MM.1S (cell line): ENCODE data around the gene ZNF106.
A peak's percentile ranks its signal among the peaks of the same experiment; 100 is the strongest.

Experiments
- DNase-seq: peaks from one replicate; pipeline ENCODE4 v3.0.0-alpha.2; 2015
- H2AFZ ChIP-seq: fragments of 300-600 bp; sonication (generic); 2 replicates; pipeline ENCODE4 v1.6.0; 2016; ENCODE audit warnings: antibody characterized with exemption, low read length
- H3F3A ChIP-seq: fragments of 300-600 bp; sonication (generic); 2 replicates; pipeline ENCODE4 v1.6.1; 2016; ENCODE audit warnings: mild to moderate bottlenecking, antibody characterized with exemption, low read length, moderate library complexity, mixed read lengths; ENCODE audit not compliant: insufficient read depth
- H3K27ac ChIP-seq: fragments of 300-600 bp; sonication (generic); 2 replicates; pipeline ENCODE4 v1.5.1; 2016; ENCODE audit warnings: mild to moderate bottlenecking, low read length
- H3K27me3 ChIP-seq: fragments of 300-600 bp; sonication (generic); replicated peaks from 2 replicates; pipeline ENCODE4 v1.6.0; 2016; ENCODE audit warnings: low read length; ENCODE audit not compliant: insufficient read depth
- H3K36me3 ChIP-seq: fragments of 300-600 bp; sonication (generic); replicated peaks from 2 replicates; pipeline ENCODE4 v1.6.1; 2016; ENCODE audit warnings: mild to moderate bottlenecking, low read length, mixed read lengths; ENCODE audit not compliant: insufficient read depth
- H3K4me1 ChIP-seq: fragments of 300-600 bp; sonication (generic); 2 replicates; pipeline ENCODE4 v1.6.1; 2016; ENCODE audit warnings: low read length, mixed read lengths
- H3K4me2 ChIP-seq: fragments of 300-600 bp; sonication (generic); 2 replicates; pipeline ENCODE4 v1.6.0; 2016; ENCODE audit warnings: low read depth, low read length
- H3K4me3 ChIP-seq: fragments of 300-600 bp; sonication (generic); 2 replicates; pipeline ENCODE4 v1.5.1; 2016; ENCODE audit warnings: low read length, mixed read lengths
- H3K79me2 ChIP-seq: fragments of 300-600 bp; sonication (generic); 2 replicates; pipeline ENCODE4 v1.6.1; 2016; ENCODE audit warnings: mixed run types, low read length, mixed read lengths
- H3K9ac ChIP-seq: fragments of 300-600 bp; sonication (generic); 2 replicates; pipeline ENCODE4 v1.6.1; 2016; ENCODE audit warnings: low read length, mixed read lengths
- H3K9me2 ChIP-seq: fragments of 300-600 bp; sonication (generic); replicated peaks from 2 replicates; pipeline ENCODE4 v1.6.1; 2016; ENCODE audit warnings: mild to moderate bottlenecking, low read length, mixed read lengths; ENCODE audit not compliant: insufficient read depth
- H3K9me3 ChIP-seq: fragments of 300-600 bp; sonication (generic); replicated peaks from 2 replicates; pipeline ENCODE4 v1.6.1; 2016; ENCODE audit warnings: mild to moderate bottlenecking, low read length, mixed read lengths; ENCODE audit not compliant: insufficient read depth
- H4K20me1 ChIP-seq: fragments of 300-600 bp; sonication (generic); 2 replicates; pipeline ENCODE4 v1.6.1; 2016; ENCODE audit warnings: mild to moderate bottlenecking, low read length, moderate library complexity, mixed read lengths; ENCODE audit not compliant: insufficient read depth
- EZH2 ChIP-seq: fragments of 300-600 bp; sonication (generic); optimal IDR thresholded peaks from 2 replicates; pipeline ENCODE3; 2017; ENCODE audit warnings: low read depth, mild to moderate bottlenecking, antibody characterized with exemption, low read length, mixed read lengths
- EZH2phosphoT487 ChIP-seq: fragments of 300-600 bp; sonication (generic); IDR thresholded peaks from 2 replicates; pipeline ENCODE4 v1.6.1; 2018; ENCODE audit warnings: antibody characterized with exemption, low read length
- TF ChIP-seq, protein P1 (sequence below): fragments of 300-600 bp; sonication (generic); IDR thresholded peaks from 2 replicates; pipeline ENCODE4 v1.5.1; 2016; ENCODE audit warnings: antibody characterized with exemption, low read length, mixed read lengths

The ZNF106 gene

DNA sequence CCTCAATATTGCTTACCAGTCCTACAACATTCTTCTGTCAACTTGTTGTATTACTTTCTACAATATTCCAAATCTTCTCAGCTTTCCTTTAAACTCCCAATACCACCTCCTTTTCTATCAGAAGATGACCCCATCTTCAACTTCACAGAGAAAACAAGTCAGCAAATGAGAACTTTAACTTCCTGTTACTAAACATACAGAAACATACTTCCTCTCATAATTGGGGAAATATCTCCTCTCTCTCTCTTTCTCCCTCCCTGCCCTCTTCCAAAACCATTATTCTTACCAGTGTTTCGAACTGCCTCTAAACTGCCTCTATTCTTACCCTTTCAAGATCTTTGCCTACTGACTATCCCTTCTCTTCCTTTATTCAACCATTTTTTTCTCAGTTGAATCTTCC, 2.7 kb upstream of the ZNF106 start:
- no peak overlapping the region for H3K4me3 ChIP-seq
- H3K27ac ChIP-seq: no peak overlapping the region
- no peaks in the 10 kb centered on the region for H3K36me3 ChIP-seq
- DNase-seq: no peak
- no peaks in the 10 kb centered on the region for H3F3A ChIP-seq
- H3K27me3 ChIP-seq: no peaks in the 10 kb centered on the region
- peaks cover 14% of the 10 kb centered on the region for H3K4me1 ChIP-seq
- H3K4me2 ChIP-seq: no peak overlapping the region
- H2AFZ ChIP-seq: 0 out of 2 replicates have a peak overlapping the region, but pooled peaks have one; percentile 8
- no peaks in the 10 kb centered on the region for H4K20me1 ChIP-seq
- TF ChIP-seq EZH2 (no peak), EZH2phosphoT487 (no peak)
- no peak overlapping the region for H3K9ac ChIP-seq
- H3K9me2 ChIP-seq: no peaks in the 10 kb centered on the region
- peaks cover 34% of the 10 kb centered on the region for H3K79me2 ChIP-seq
- H3K9me3 ChIP-seq: no peaks in the 10 kb centered on the region

DNA sequence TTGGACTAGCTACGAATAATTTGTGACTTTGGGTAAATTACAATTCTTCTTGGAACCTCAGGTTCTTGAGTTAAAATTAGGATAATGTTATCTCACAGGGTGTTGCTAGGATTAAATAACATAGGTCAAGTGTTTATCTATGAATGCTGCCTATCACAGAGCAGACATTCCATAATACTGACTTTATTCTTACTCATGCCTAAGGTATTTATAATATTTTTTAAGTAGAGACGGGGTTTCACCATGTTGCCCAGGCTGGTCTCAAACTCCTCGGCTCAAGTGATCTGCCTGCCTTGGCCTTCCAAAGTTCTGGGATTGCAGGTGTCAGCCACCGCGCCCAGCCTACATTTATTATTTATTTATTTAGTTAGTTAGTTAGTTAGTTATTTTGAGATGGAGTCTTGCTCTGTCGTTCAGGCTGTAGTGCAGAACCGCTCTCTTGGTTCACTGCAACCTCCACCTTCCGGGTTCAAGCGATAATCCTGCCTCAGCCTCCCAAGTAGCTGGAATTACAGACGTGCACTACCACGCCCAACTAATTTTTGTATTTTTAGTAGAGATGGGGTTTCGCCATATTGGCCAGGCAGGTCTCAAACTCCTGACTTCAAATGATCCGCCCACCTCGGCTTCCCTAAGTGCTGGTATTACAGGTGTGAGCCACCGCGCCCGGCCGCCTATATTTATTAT, 741 bp upstream of the ZNF106 start:
- Histone ChIP-seq H2AFZ (peak overlapping the region; percentile 84), H3K9me2 (no peaks in the 10 kb centered on the region), H3K4me3 (peak overlapping the region; percentile 80), H3K27me3 (no peaks in the 10 kb centered on the region), H3F3A (no peaks in the 10 kb centered on the region), H3K9me3 (no peaks in the 10 kb centered on the region), H3K36me3 (no peaks in the 10 kb centered on the region), H3K79me2 (peaks cover 49% of the 10 kb centered on the region), H3K27ac (peak overlapping the region; percentile 57; the same call in 1 of the 2 replicates), H3K4me1 (peaks cover 13% of the 10 kb centered on the region), H3K4me2 (peak overlapping the region; percentile 79), H3K9ac (peak overlapping the region; percentile 79), H4K20me1 (no peaks in the 10 kb centered on the region)
- DNase-seq: no peak
- TF ChIP-seq, protein P1, sequence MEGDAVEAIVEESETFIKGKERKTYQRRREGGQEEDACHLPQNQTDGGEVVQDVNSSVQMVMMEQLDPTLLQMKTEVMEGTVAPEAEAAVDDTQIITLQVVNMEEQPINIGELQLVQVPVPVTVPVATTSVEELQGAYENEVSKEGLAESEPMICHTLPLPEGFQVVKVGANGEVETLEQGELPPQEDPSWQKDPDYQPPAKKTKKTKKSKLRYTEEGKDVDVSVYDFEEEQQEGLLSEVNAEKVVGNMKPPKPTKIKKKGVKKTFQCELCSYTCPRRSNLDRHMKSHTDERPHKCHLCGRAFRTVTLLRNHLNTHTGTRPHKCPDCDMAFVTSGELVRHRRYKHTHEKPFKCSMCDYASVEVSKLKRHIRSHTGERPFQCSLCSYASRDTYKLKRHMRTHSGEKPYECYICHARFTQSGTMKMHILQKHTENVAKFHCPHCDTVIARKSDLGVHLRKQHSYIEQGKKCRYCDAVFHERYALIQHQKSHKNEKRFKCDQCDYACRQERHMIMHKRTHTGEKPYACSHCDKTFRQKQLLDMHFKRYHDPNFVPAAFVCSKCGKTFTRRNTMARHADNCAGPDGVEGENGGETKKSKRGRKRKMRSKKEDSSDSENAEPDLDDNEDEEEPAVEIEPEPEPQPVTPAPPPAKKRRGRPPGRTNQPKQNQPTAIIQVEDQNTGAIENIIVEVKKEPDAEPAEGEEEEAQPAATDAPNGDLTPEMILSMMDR: no peak
- TF ChIP-seq EZH2phosphoT487 (no peak), EZH2 (no peak)

DNA sequence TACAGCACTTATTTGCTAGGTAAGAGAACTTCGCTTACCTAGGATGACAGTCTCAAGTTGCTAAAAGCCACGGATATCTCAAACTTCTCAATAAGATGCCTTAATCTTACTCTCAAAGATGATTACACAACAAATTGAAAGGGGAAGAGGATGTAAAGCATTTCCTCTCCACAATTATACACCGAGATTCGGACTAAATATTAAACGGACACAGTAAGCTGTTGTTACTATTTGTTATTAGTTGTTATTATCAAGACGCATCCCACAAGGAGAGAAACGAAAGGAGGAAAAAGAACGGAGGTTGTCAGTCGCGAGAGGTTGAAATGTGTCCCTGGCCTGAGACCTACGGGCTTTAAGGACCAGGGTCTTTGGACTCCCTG, 660 bp downstream of the ZNF106 start:
- Histone ChIP-seq H3K79me2 (peaks cover 49% of the 10 kb centered on the region), H3F3A (no peaks in the 10 kb centered on the region), H3K4me3 (peak overlapping the region; percentile 80), H3K36me3 (no peaks in the 10 kb centered on the region), H3K27me3 (no peaks in the 10 kb centered on the region), H3K4me2 (peak overlapping the region; percentile 79), H3K4me1 (peaks cover 12% of the 10 kb centered on the region; the same call in 1 of the 2 replicates), H4K20me1 (no peaks in the 10 kb centered on the region), H3K27ac (peak overlapping the region; percentile 57; the same call in 1 of the 2 replicates), H2AFZ (peak overlapping the region; percentile 84), H3K9me3 (no peaks in the 10 kb centered on the region), H3K9me2 (no peaks in the 10 kb centered on the region), H3K9ac (peak overlapping the region; percentile 79)
- TF ChIP-seq EZH2: no peak
- peak; percentile 23 for DNase-seq

DNA sequence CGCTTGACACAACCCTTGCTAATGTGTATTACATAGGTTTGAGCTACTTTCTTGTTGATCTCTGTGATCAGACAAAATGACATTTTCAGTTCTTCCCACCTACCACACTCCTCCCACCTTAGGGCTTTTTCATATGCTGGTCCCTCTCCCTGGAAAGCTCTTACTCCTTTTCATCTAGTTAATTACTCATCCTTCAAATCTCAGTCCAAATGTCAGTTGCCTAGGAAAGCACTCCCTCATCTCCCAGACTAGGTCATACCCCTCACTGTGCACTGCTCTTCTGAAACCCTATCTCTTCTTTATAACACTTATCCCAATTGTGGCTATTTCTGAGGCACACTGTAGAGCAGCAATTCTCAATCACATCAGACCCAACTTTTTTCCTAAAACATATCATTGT, 7.3 kb downstream of the ZNF106 start:
- Histone ChIP-seq H3K9me2 (no peaks in the 10 kb centered on the region), H2AFZ (no peak overlapping the region), H3K4me2 (no peak overlapping the region), H3K4me1 (no peaks in the 10 kb centered on the region), H4K20me1 (no peaks in the 10 kb centered on the region), H3K79me2 (peaks cover 54% of the 10 kb centered on the region), H3K27me3 (no peaks in the 10 kb centered on the region), H3F3A (no peaks in the 10 kb centered on the region), H3K9ac (no peak overlapping the region), H3K4me3 (no peak overlapping the region), H3K36me3 (no peaks in the 10 kb centered on the region), H3K9me3 (no peaks in the 10 kb centered on the region), H3K27ac (no peak overlapping the region)
- TF ChIP-seq, protein P1: no peak
- TF ChIP-seq EZH2phosphoT487: no peak
- TF ChIP-seq EZH2: no peak
- no peak for DNase-seq
